ENCODE measurements around the gene MRPL21. TPM values are rescaled to one million over a fixed set of nuclear protein-coding genes. Genes with fewer than 3 reads are reported as not detected.

The MRPL21 gene
- total and polyA plus RNA-seq, 9 of the 15 experiments (the other 6 are each of a cell fraction or from before 2014, with no cell fraction given): 196 to 618 (median 232) TPM

- TF ChIP-seq RREB1 (CRISPR knock-in tag; IDR thresholded peaks at IDR 0.05) (no peak), CHD7 (IDR thresholded peaks at IDR 0.05; ENCODE audit: low read depth, low read length) (no peak), PRMT5 (CRISPR knock-in tag; IDR thresholded peaks at IDR 0.05) (no peak), CREB1 (IDR thresholded peaks at IDR 0.05) (no peak), CREB1 (CRISPR knock-in tag; IDR thresholded peaks at IDR 0.05) (no peak), ZNF212 (CRISPR knock-in tag; IDR thresholded peaks at IDR 0.05) (no peak), BHLHE40 (IDR thresholded peaks at IDR 0.05; ENCODE audit: low read length) (no peak), TFE3 (CRISPR knock-in tag; IDR thresholded peaks at IDR 0.05) (no peak), JUNB (CRISPR knock-in tag; conservative IDR thresholded peaks at IDR 0.05) (no peak)
Measured at GRCh38 chr11:68946416-68947090, 42.9 kb upstream of the MRPL21 start (continued).

Measured in K562 (cell line).